ENCODE results near the gene RREB1.
"Not testable (repeated sequence)": the region's sequence is repeated elsewhere in the genome, so short reads cannot be mapped to it uniquely, and the experiment has no call there.

Gene RREB1

GRCh38 chr6:7271205-7271534 is 163.4 kb downstream of the RREB1 start:
- TF ChIP-seq EZH2phosphoT487 (conservative IDR thresholded peaks at IDR 0.05; ENCODE audit: low read length), result no peak
- TF ChIP-seq, protein P1, sequence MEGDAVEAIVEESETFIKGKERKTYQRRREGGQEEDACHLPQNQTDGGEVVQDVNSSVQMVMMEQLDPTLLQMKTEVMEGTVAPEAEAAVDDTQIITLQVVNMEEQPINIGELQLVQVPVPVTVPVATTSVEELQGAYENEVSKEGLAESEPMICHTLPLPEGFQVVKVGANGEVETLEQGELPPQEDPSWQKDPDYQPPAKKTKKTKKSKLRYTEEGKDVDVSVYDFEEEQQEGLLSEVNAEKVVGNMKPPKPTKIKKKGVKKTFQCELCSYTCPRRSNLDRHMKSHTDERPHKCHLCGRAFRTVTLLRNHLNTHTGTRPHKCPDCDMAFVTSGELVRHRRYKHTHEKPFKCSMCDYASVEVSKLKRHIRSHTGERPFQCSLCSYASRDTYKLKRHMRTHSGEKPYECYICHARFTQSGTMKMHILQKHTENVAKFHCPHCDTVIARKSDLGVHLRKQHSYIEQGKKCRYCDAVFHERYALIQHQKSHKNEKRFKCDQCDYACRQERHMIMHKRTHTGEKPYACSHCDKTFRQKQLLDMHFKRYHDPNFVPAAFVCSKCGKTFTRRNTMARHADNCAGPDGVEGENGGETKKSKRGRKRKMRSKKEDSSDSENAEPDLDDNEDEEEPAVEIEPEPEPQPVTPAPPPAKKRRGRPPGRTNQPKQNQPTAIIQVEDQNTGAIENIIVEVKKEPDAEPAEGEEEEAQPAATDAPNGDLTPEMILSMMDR (IDR thresholded peaks at IDR 0.05; ENCODE audit: insufficient read depth, low read length, poor library complexity, severe bottlenecking), result no peak

GRCh38 chr6:7273709-7274108 is 165.9 kb downstream of the RREB1 start:
- H3K4me3 ChIP-seq (ENCODE audit: insufficient read depth, low read length, poor library complexity, severe bottlenecking), result no peak overlapping the region
- no peak for TF ChIP-seq EZH2phosphoT487 (conservative IDR thresholded peaks at IDR 0.05; ENCODE audit: low read length)
- TF ChIP-seq, protein P1 (IDR thresholded peaks at IDR 0.05; ENCODE audit: insufficient read depth, low read length, poor library complexity, severe bottlenecking), result no peak
- no peak overlapping the region for H3K27ac ChIP-seq (ENCODE audit: low read depth, low read length)
- no peaks in the 10 kb centered on the region for H3K9me2 ChIP-seq (replicated peaks; ENCODE audit: insufficient read depth, low read length)
- no peak overlapping the region for H2AFZ ChIP-seq (ENCODE audit: low read depth, low read length, severe bottlenecking)
- H3K9me3 ChIP-seq (ENCODE audit: insufficient read depth, low read length), result no peaks in the 10 kb centered on the region
- H3K36me3 ChIP-seq (ENCODE audit: low read length), result no peaks in the 10 kb centered on the region
- no peak overlapping the region for H3K4me2 ChIP-seq (ENCODE audit: low read depth, low read length, poor library complexity, severe bottlenecking)
- no peaks in the 10 kb centered on the region for H3K27me3 ChIP-seq (ENCODE audit: low read length)
- H3K9ac ChIP-seq (ENCODE audit: low read length), result no peak overlapping the region
- H4K20me1 ChIP-seq (ENCODE audit: low read depth, low read length), result no peaks in the 10 kb centered on the region
- no peaks in the 10 kb centered on the region for H3K79me2 ChIP-seq (ENCODE audit: insufficient read depth, low read length)
- H3F3A ChIP-seq (ENCODE audit: insufficient read depth), result no peaks in the 10 kb centered on the region; the same call in 1 of the 2 replicates

More at GRCh38 chr6:7271205-7271534, 163.4 kb downstream of the RREB1 start:
- H3K9me3 ChIP-seq (ENCODE audit: insufficient read depth, low read length), result no peaks in the 10 kb centered on the region
- H3K79me2 ChIP-seq (ENCODE audit: insufficient read depth, low read length), result no peaks in the 10 kb centered on the region
- H3K27ac ChIP-seq (ENCODE audit: low read depth, low read length), result no peak overlapping the region
- H3K4me3 ChIP-seq (ENCODE audit: insufficient read depth, low read length, poor library complexity, severe bottlenecking), result no peak overlapping the region
- H3F3A ChIP-seq (ENCODE audit: insufficient read depth), result no peaks in the 10 kb centered on the region
- H2AFZ ChIP-seq (ENCODE audit: low read depth, low read length, severe bottlenecking), result no peak overlapping the region
- no peak overlapping the region for H3K9ac ChIP-seq (ENCODE audit: low read length)
- H3K27me3 ChIP-seq (ENCODE audit: low read length), result no peaks in the 10 kb centered on the region
- no peaks in the 10 kb centered on the region for H4K20me1 ChIP-seq (ENCODE audit: low read depth, low read length)
- H3K36me3 ChIP-seq (ENCODE audit: low read length), result no peaks in the 10 kb centered on the region
- H3K4me2 ChIP-seq (ENCODE audit: low read depth, low read length, poor library complexity, severe bottlenecking), result no peak overlapping the region
- no peaks in the 10 kb centered on the region for H3K9me2 ChIP-seq (replicated peaks; ENCODE audit: insufficient read depth, low read length)

- H3K36me3 ChIP-seq (ENCODE audit: low read length); H4K20me1 ChIP-seq (ENCODE audit: low read depth, low read length); H3K79me2 ChIP-seq (ENCODE audit: insufficient read depth, low read length); H3K4me2 ChIP-seq (ENCODE audit: low read depth, low read length, poor library complexity, severe bottlenecking); H3K9ac ChIP-seq (ENCODE audit: low read length); H3K27me3 ChIP-seq (ENCODE audit: low read length); H3K4me3 ChIP-seq (ENCODE audit: insufficient read depth, low read length, poor library complexity, severe bottlenecking); H3F3A ChIP-seq (ENCODE audit: insufficient read depth); H2AFZ ChIP-seq (ENCODE audit: low read depth, low read length, severe bottlenecking); H3K9me2 ChIP-seq (replicated peaks; ENCODE audit: insufficient read depth, low read length); H3K27ac ChIP-seq (ENCODE audit: low read depth, low read length); H3K9me3 ChIP-seq (ENCODE audit: insufficient read depth, low read length): not testable (repeated sequence)
Observed at GRCh38 chr6:7274525-7274924, 166.8 kb downstream of the RREB1 start.

DNA sequence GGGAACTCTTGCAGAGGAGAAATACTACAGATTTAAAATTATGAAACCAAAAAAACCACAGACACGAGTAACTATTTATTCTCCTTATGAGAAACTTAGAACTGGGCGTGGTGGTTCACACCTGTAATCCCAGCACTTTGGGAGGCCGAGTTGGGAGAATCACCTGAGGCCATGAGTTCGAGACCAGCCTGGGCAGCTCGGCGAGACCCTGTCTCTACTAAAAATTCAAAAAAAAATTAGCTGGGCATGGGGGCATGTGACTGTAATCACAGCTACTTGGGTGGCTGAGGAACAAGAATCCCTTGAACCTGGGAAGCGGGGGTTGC is 168.4 kb downstream of the RREB1 start:
- H3K9me2 ChIP-seq (replicated peaks; ENCODE audit: insufficient read depth, low read length), result no peaks in the 10 kb centered on the region
- no peaks in the 10 kb centered on the region for H4K20me1 ChIP-seq (ENCODE audit: low read depth, low read length)
- no peaks in the 10 kb centered on the region for H3K27me3 ChIP-seq (ENCODE audit: low read length)
- peaks cover 5% of the 10 kb centered on the region; the same call in 1 of the 2 replicates for H3F3A ChIP-seq (ENCODE audit: insufficient read depth)
- no peak for TF ChIP-seq EZH2phosphoT487 (conservative IDR thresholded peaks at IDR 0.05; ENCODE audit: low read length)
- TF ChIP-seq, protein P1 (IDR thresholded peaks at IDR 0.05; ENCODE audit: insufficient read depth, low read length, poor library complexity, severe bottlenecking), result no peak
- no peak overlapping the region for H3K9ac ChIP-seq (ENCODE audit: low read length)
- H3K4me3 ChIP-seq (ENCODE audit: insufficient read depth, low read length, poor library complexity, severe bottlenecking), result no peak overlapping the region
- no peak overlapping the region for H3K27ac ChIP-seq (ENCODE audit: low read depth, low read length)
- H3K4me2 ChIP-seq (ENCODE audit: low read depth, low read length, poor library complexity, severe bottlenecking), result no peak overlapping the region
- H3K9me3 ChIP-seq (ENCODE audit: insufficient read depth, low read length), result no peaks in the 10 kb centered on the region
- no peak overlapping the region for H2AFZ ChIP-seq (ENCODE audit: low read depth, low read length, severe bottlenecking)
- H3K79me2 ChIP-seq (ENCODE audit: insufficient read depth, low read length), result no peaks in the 10 kb centered on the region
- H3K36me3 ChIP-seq (ENCODE audit: low read length), result no peaks in the 10 kb centered on the region
